SK-N-SH (cell line): ENCODE results near the gene ZEB1. TPM values are rescaled to one million over a fixed set of nuclear protein-coding genes. Genes with fewer than 3 reads are reported as not detected.

Experiments
- CTCF ChIA-PET: fragments of 300-600, 350-600 bp; formaldehyde crosslinking; extraction: SDS; loops from one replicate; lab custom pipeline; 2021; lab: Yijun Ruan, JAX
- POLR2A ChIA-PET: fragments of 350-600 bp; sonication (Branson Sonifier 250); formaldehyde crosslinking; extraction: SDS; loops from one replicate; lab custom pipeline; 2020; ENCODE audit warnings: antibody characterized with exemption, inconsistent platforms; lab: Yijun Ruan, JAX
- DNase-seq: peaks from one replicate; pipeline ENCODE4 v3.0.0; 2012
- H2AFZ ChIP-seq: fragments of 200-600 bp; sonication (generic); 2 replicates; pipeline ENCODE4 v1.8.1; 2016; ENCODE audit warnings: antibody characterized with exemption, mild to moderate bottlenecking, low read depth
- H3F3A ChIP-seq: fragments of 200-600 bp; sonication (generic); replicated peaks from 2 replicates; pipeline ENCODE3; 2016; ENCODE audit warnings: antibody characterized with exemption, mild to moderate bottlenecking; ENCODE audit not compliant: insufficient read depth
- H3K27ac ChIP-seq, 2 experiments: fragments of 200-500 bp in 1 of 2; fragments of 200-600 bp in 1 of 2; sonication (Bioruptor generic) in 1 of 2; sonication (generic), shearing (Covaris generic) in 1 of 2; 2 replicates each; pipeline versions ENCODE4 v1.5.1 to v1.6.1; 2014 to 2016; ENCODE audit warnings: low read depth in 2 of 2, inconsistent platforms in 1 of 2, low read length in 1 of 2, mild to moderate bottlenecking in 1 of 2, mixed read lengths in 1 of 2
- H3K27me3 ChIP-seq: fragments of 200-600 bp; sonication (generic), shearing (Covaris generic); 2 replicates; pipeline ENCODE4 v1.6.1; 2016; ENCODE audit warnings: mixed run types; ENCODE audit not compliant: insufficient read depth
- H3K36me3 ChIP-seq, 2 experiments: fragments of 200-500 bp in 1 of 2; fragments of 200-600 bp in 1 of 2; sonication (Bioruptor generic) in 1 of 2; sonication (generic) in 1 of 2; replicated peaks in 1 of 2; 2 replicates each; pipeline versions ENCODE3 to v1.5.1; 2014 to 2016; ENCODE audit warnings: low read length in 1 of 2, mild to moderate bottlenecking in 1 of 2; ENCODE audit not compliant: insufficient read depth in 2 of 2, control insufficient read depth in 1 of 2
- H3K4me1 ChIP-seq, 2 experiments: fragments of 200-500 bp in 1 of 2; fragments of 200-600 bp in 1 of 2; sonication (Bioruptor generic) in 1 of 2; sonication (generic), shearing (Covaris generic) in 1 of 2; 2 replicates each; pipeline versions ENCODE4 v1.5.1 to v1.6.1; 2014 to 2016; ENCODE audit warnings: low read depth in 1 of 2, low read length in 1 of 2, mixed run types in 1 of 2; ENCODE audit not compliant: insufficient read depth in 2 of 2, control insufficient read depth in 1 of 2
- H3K4me2 ChIP-seq: fragments of 200-600 bp; sonication (generic), shearing (Covaris generic); 2 replicates; pipeline ENCODE4 v1.6.1; 2017; ENCODE audit warnings: mixed run types
- H3K4me3 ChIP-seq, 2 experiments: fragments of 200-500 bp in 1 of 2; fragments of 200-600 bp in 1 of 2; sonication (Bioruptor generic) in 1 of 2; sonication (generic), shearing (Covaris generic) in 1 of 2; 2 replicates each; pipeline versions ENCODE4 v1.5.1 to v1.8.1; 2014 to 2016; ENCODE audit warnings: low read depth in 2 of 2, inconsistent platforms in 1 of 2, low read length in 1 of 2, mild to moderate bottlenecking in 1 of 2, mixed read lengths in 1 of 2, moderate library complexity in 1 of 2
- H3K79me2 ChIP-seq: fragments of 200-600 bp; sonication (generic); 2 replicates; pipeline ENCODE4 v1.8.1; 2017; ENCODE audit warnings: mild to moderate bottlenecking; ENCODE audit not compliant: insufficient read depth
- H3K9ac ChIP-seq: fragments of 200-600 bp; sonication (generic); 2 replicates; pipeline ENCODE4 v1.6.1; 2017; ENCODE audit warnings: mixed run types
- H3K9me2 ChIP-seq: fragments of 200-600 bp; sonication (generic); 2 replicates; pipeline ENCODE4 v1.6.1; 2017; ENCODE audit warnings: mixed run types
- H3K9me3 ChIP-seq: fragments of 200-600 bp; sonication (generic); 2 replicates; pipeline ENCODE4 v1.6.1; 2017; ENCODE audit warnings: mixed run types, mild to moderate bottlenecking, moderate library complexity
- H4K20me1 ChIP-seq: fragments of 200-600 bp; sonication (generic); 2 replicates; pipeline ENCODE4 v1.6.1; 2017; ENCODE audit warnings: mild to moderate bottlenecking, mixed run types; ENCODE audit not compliant: insufficient read depth
- EZH2phosphoT487 ChIP-seq: fragments of 200-600 bp; sonication (generic); IDR thresholded peaks from 2 replicates; pipeline ENCODE4 v1.6.1; 2017; ENCODE audit warnings: low read depth, mixed run types, mild to moderate bottlenecking, antibody characterized with exemption, moderate library complexity, borderline replicate concordance
- GATA2 ChIP-seq: sonication (generic); formaldehyde crosslinking; IDR thresholded peaks from 2 replicates; pipeline ENCODE4 v1.5.0; 2020; ENCODE audit warnings: mild to moderate bottlenecking, missing genetic modification reagents
- IRF3 ChIP-seq: fragments of 150-350 bp; IDR thresholded peaks from 2 replicates; pipeline ENCODE4 v1.6.1; 2016; ENCODE audit warnings: mild to moderate bottlenecking, low read depth, low read length
- MAX ChIP-seq: IDR thresholded peaks from 2 replicates; pipeline ENCODE4 v1.4.0; 2012; ENCODE audit warnings: low read depth
- MEF2A ChIP-seq: IDR thresholded peaks from 2 replicates; pipeline ENCODE4 v1.4.0; 2012; ENCODE audit warnings: low read depth, borderline replicate concordance
- MXI1 ChIP-seq: IDR thresholded peaks from 2 replicates; pipeline ENCODE4 v1.6.1; 2012; ENCODE audit warnings: mild to moderate bottlenecking, low read depth, low read length, improper control_type of control experiment
- NRF1 ChIP-seq: IDR thresholded peaks from 2 replicates; pipeline ENCODE4 v1.6.1; 2012; ENCODE audit warnings: low read depth, mild to moderate bottlenecking, low read length
- PBX3 ChIP-seq: IDR thresholded peaks from 2 replicates; pipeline ENCODE4; 2012
- RAD21 ChIP-seq: IDR thresholded peaks from 2 replicates; pipeline ENCODE4 v1.6.1; 2012; ENCODE audit warnings: mild to moderate bottlenecking, low read length
- RCOR1 ChIP-seq: fragments of 150-350 bp; IDR thresholded peaks from 2 replicates; pipeline ENCODE4 v1.6.1; 2017; ENCODE audit warnings: antibody characterized with exemption, low read length
- RXRA ChIP-seq: IDR thresholded peaks from 2 replicates; pipeline ENCODE4 v1.4.0; 2012; ENCODE audit warnings: low read depth, mild to moderate bottlenecking, borderline replicate concordance
- SIN3A ChIP-seq: IDR thresholded peaks from 2 replicates; pipeline ENCODE4 v1.6.1; 2012; ENCODE audit warnings: low read depth, mild to moderate bottlenecking, low read length, moderate library complexity, borderline replicate concordance
- SMC3 ChIP-seq: IDR thresholded peaks from 2 replicates; pipeline ENCODE4 v1.6.1; 2012; ENCODE audit warnings: low read depth, low read length, improper control_type of control experiment
- TEAD4 ChIP-seq: IDR thresholded peaks from 2 replicates; pipeline ENCODE4 v1.4.0; 2012; ENCODE audit warnings: mild to moderate bottlenecking, borderline replicate concordance; ENCODE audit not compliant: insufficient read depth
- USF1 ChIP-seq: IDR thresholded peaks from 2 replicates; pipeline ENCODE4 v1.4.0; 2012; ENCODE audit warnings: low read depth, borderline replicate concordance
- USF2 ChIP-seq: fragments of 150-350 bp; IDR thresholded peaks from 2 replicates; pipeline ENCODE4 v1.6.1; 2017; ENCODE audit warnings: antibody characterized with exemption, low read length, low read depth, borderline replicate concordance
- YY1 ChIP-seq: IDR thresholded peaks from 2 replicates; pipeline ENCODE4 v1.4.0; 2012; ENCODE audit warnings: low read depth, mild to moderate bottlenecking
- WGBS: methylation state at CpG from one replicate; pipeline ENCODE4 v1.1.6; 2017; ENCODE audit warnings: low lambda C conversion rate; 5-methylcytosine and 5-hydroxymethylcytosine counted together
- polyA plus RNA-seq, 3 experiments: library from polyadenylated mRNA; depleted of rRNA; stranded (reverse); fragments of >200 nt; gene quantifications; 2 replicates each; pipeline ENCODE4 v1.2.3, GENCODE V29; 2012

ZEB1 gene
- polyA plus RNA-seq, 1 of the 3 experiments (the other 2 are of a cell fraction) = 5.4 TPM

GRCh38 chr10:31524460-31524859 lies 205.4 kb downstream of the ZEB1 start:
- Histone ChIP-seq H3K9ac (no peak overlapping the region), H3K9me2 (no peaks in the 10 kb centered on the region), H3F3A (peaks cover 10% of the 10 kb centered on the region), H3K36me3 (peaks cover 44 to 59% of the 10 kb centered on the region in 2 experiments), H3K27me3 (no peaks in the 10 kb centered on the region), H2AFZ (no peak overlapping the region), H3K4me1 (no peaks in the 10 kb centered on the region; a peak in 1 of 4 replicates), H3K79me2 (no peaks in the 10 kb centered on the region), H3K4me2 (no peak overlapping the region), H3K9me3 (no peaks in the 10 kb centered on the region), H3K4me3 (no peak overlapping the region), H4K20me1 (no peaks in the 10 kb centered on the region), H3K27ac (no peak overlapping the region)
- TF ChIP-seq PBX3 (no peak), SMC3 (no peak), USF1 (no peak), TEAD4 (no peak), RCOR1 (no peak), USF2 (no peak), EZH2phosphoT487 (no peak), MAX (no peak), NRF1 (no peak), MXI1 (no peak), GATA2 (no peak), RAD21 (no peak), RXRA (no peak), YY1 (no peak), IRF3 (no peak), SIN3A (no peak), MEF2A (no peak)
- 94% methylated on average over 4 of the region's 4 CpGs for WGBS
- no peak for DNase-seq
- POLR2A ChIA-PET = no interaction called here
- CTCF ChIA-PET = no interaction called here
